Endothelial cell of umbilical vein (primary cell): Measurements from ENCODE around the gene SOCS3. TPM values are rescaled to one million over a fixed set of nuclear protein-coding genes. Genes with fewer than 3 reads are reported as not detected.

Experiments used
- BruUV-seq: library from RNA; stranded (reverse); fragments of 400-500 nt; replicated peaks from 2 replicates; lab custom pipeline; 2021; lab: Mats Ljungman, UMichigan
- CTCF ChIA-PET: fragments of 300-600, 350-600 bp; sonication (Branson Sonifier 250); formaldehyde crosslinking; loops from one replicate; lab custom pipeline; 2021; ENCODE audit warnings: antibody characterized with exemption, inconsistent platforms; lab: Charles Lee
- POLR2A ChIA-PET: fragments of 300-600, 350-600 bp; sonication (Branson Sonifier 250); formaldehyde crosslinking; loops from one replicate; lab custom pipeline; 2021; ENCODE audit warnings: antibody characterized with exemption, inconsistent platforms; lab: Charles Lee
- DNase-seq: peaks from one replicate; pipeline ENCODE4 v3.0.0-alpha.2; 2011; ENCODE audit warnings: low read depth, low spot score
- FAIRE-seq: peaks from 2 replicates; lab custom pipeline; 2011; peaks lifted over from hg19 to GRCh38; lab: Jason Lieb, UNC
- H2AFZ ChIP-seq: 2 replicates; pipeline ENCODE4 v1.6.0; 2012; ENCODE audit warnings: low read depth, low read length, control low read depth, inconsistent platforms
- H3K27ac ChIP-seq: 2 replicates; pipeline ENCODE4 v1.5.1; 2011; ENCODE audit warnings: low read depth, mild to moderate bottlenecking, control low read depth, low read length, moderate library complexity; ENCODE audit not compliant: insufficient read depth
- H3K27me3 ChIP-seq, 2 experiments: 2 replicates each; pipeline versions ENCODE4 v1.6.0 to v1.6.1; 2011; ENCODE audit warnings: low read length in 2 of 2, mixed read lengths in 1 of 2; ENCODE audit not compliant: control insufficient read depth in 2 of 2, insufficient read depth in 2 of 2
- H3K36me3 ChIP-seq, 2 experiments: 2 replicates in 1 of 2; 3 replicates in 1 of 2; pipeline ENCODE4 v1.5.1; 2011; ENCODE audit warnings: low read length in 2 of 2, mild to moderate bottlenecking in 1 of 2, moderate library complexity in 1 of 2; ENCODE audit not compliant: control insufficient read depth in 2 of 2, insufficient read depth in 2 of 2; ENCODE audit errors: extremely low read depth in 1 of 2
- H3K4me1 ChIP-seq: 3 replicates; pipeline ENCODE4 v1.5.1; 2011; ENCODE audit warnings: mild to moderate bottlenecking, low read length; ENCODE audit not compliant: control insufficient read depth, insufficient read depth; ENCODE audit errors: extremely low read depth
- H3K4me2 ChIP-seq: 2 replicates; pipeline ENCODE4 v1.6.1; 2011; ENCODE audit warnings: low read length, control low read depth, mixed read lengths; ENCODE audit not compliant: insufficient read depth
- H3K4me3 ChIP-seq, 3 experiments: fragments of 200-600 bp in 1 of 3; sonication (generic), shearing (Covaris generic) in 1 of 3; replicated peaks in 1 of 3; 2 replicates each; pipeline ENCODE4 v1.5.1; 2011 to 2016; ENCODE audit warnings: control low read depth in 3 of 3, low read length in 3 of 3, mild to moderate bottlenecking in 2 of 3, inconsistent platforms in 1 of 3, low read depth in 1 of 3, moderate library complexity in 1 of 3; ENCODE audit not compliant: insufficient read depth in 1 of 3
- H3K79me2 ChIP-seq: 2 replicates; pipeline ENCODE4 v1.6.0; 2012; ENCODE audit warnings: low read length, inconsistent platforms; ENCODE audit not compliant: control insufficient read depth, insufficient read depth
- H3K9ac ChIP-seq: replicated peaks from 2 replicates; pipeline ENCODE3; 2011; ENCODE audit warnings: low read length, control low read depth; ENCODE audit not compliant: insufficient read depth; ENCODE audit errors: extremely low read depth
- H3K9me1 ChIP-seq: replicated peaks from 3 replicates; pipeline ENCODE4 v1.6.0; 2011; ENCODE audit warnings: mild to moderate bottlenecking, low read length; ENCODE audit not compliant: control insufficient read depth, insufficient read depth; ENCODE audit errors: extremely low read depth
- H3K9me3 ChIP-seq: replicated peaks from 2 replicates; pipeline ENCODE4 v1.5.1; 2012; ENCODE audit warnings: low read length, inconsistent platforms; ENCODE audit not compliant: control insufficient read depth, insufficient read depth
- H4K20me1 ChIP-seq: replicated peaks from 2 replicates; pipeline ENCODE3; 2011; ENCODE audit warnings: mild to moderate bottlenecking, low read length; ENCODE audit not compliant: control insufficient read depth, insufficient read depth; ENCODE audit errors: extremely low read depth
- CTCF ChIP-seq, 2 donors: IDR thresholded peaks; 1 replicate in 1 of 2; 2 replicates in 1 of 2; pipeline ENCODE4 v1.5.1; 2011; ENCODE audit warnings: low read length in 2 of 2, mild to moderate bottlenecking in 2 of 2, moderate library complexity in 2 of 2, control low read depth in 1 of 2, inconsistent platforms in 1 of 2, low read depth in 1 of 2; ENCODE audit not compliant: insufficient read depth in 1 of 2; ENCODE audit errors: extremely low read depth in 1 of 2
- EZH2 ChIP-seq: IDR thresholded peaks from 2 replicates; pipeline ENCODE4 v1.6.1; 2012; ENCODE audit warnings: borderline replicate concordance, low read depth, mild to moderate bottlenecking, moderate library complexity, low read length, inconsistent platforms; ENCODE audit not compliant: severe bottlenecking
- FOS ChIP-seq: IDR thresholded peaks from 2 replicates; pipeline ENCODE4 v1.6.1; 2011; ENCODE audit warnings: mild to moderate bottlenecking, low read length, moderate library complexity, borderline replicate concordance; ENCODE audit not compliant: insufficient read depth
- GATA2 ChIP-seq: IDR thresholded peaks from 2 replicates; pipeline ENCODE4 v1.7.0; 2011; ENCODE audit warnings: low read depth, mild to moderate bottlenecking, moderate library complexity, mixed read lengths, low read length; ENCODE audit not compliant: insufficient read length, insufficient read depth
- JUN ChIP-seq: IDR thresholded peaks from 2 replicates; pipeline ENCODE4 v1.6.1; 2011; ENCODE audit warnings: borderline replicate concordance, low read depth; ENCODE audit not compliant: insufficient read length, insufficient read depth
- MAX ChIP-seq: IDR thresholded peaks from 2 replicates; pipeline ENCODE4 v1.6.1; 2011; ENCODE audit not compliant: insufficient read depth, insufficient read length
- MYC ChIP-seq: IDR thresholded peaks from one replicate; pipeline ENCODE4 v1.6.1; 2011; ENCODE audit warnings: mild to moderate bottlenecking, low read depth, low read length
- POLR2A ChIP-seq: IDR thresholded peaks from 2 replicates; pipeline ENCODE4 v1.6.1; 2012; ENCODE audit warnings: low read depth, mild to moderate bottlenecking, control low read depth, low read length
- POLR2AphosphoS5 ChIP-seq: IDR thresholded peaks from 2 replicates; pipeline ENCODE4 v1.6.1; 2012; ENCODE audit warnings: low read depth, mild to moderate bottlenecking, control low read depth, low read length, moderate library complexity; ENCODE audit not compliant: insufficient read depth
- dilution Hi-C: fragments of 300-500 bp; cut with MboI; formaldehyde crosslinking; loops from one replicate; pipeline ENCODE4 v1.15.0; 2019; ENCODE audit warnings: low sequenced_read_pairs; ENCODE audit not compliant: extremely low pct_ligation_motif_present
- intact Hi-C: fragments of 100-400 bp; cut with micrococcal nuclease; formaldehyde crosslinking; loops from one replicate; pipeline ENCODE4 v1.10.0; 2022
- polyA plus RNA-seq, 4 experiments: library from polyadenylated mRNA; depleted of rRNA in 3 of 4; stranded (reverse) in 3 of 4; unstranded in 1 of 4; fragments of >200 nt; gene quantifications; 2 replicates each; pipeline versions ENCODE4 v1.2.1 to v1.2.3, GENCODE V29; 2011 to 2012; ENCODE audit warnings: missing spikeins in 1 of 4
- total RNA-seq: library from RNA; stranded (reverse); gene quantifications from 2 replicates; pipeline ENCODE4 v1.2.3, GENCODE V29; 2021

SOCS3 gene
- total and polyA plus RNA-seq, 2 donors (not counting 3 experiments of a cell fraction or from before 2014, with no cell fraction given) = 6.2 to 14.3 TPM

GRCh38 chr17:78325076-78325687, 34.7 kb downstream of the SOCS3 start:
- no peaks in the 10 kb centered on the region for H3K79me2 ChIP-seq
- no peaks in the 10 kb centered on the region for H3K9me1 ChIP-seq
- H2AFZ ChIP-seq = peak overlapping the region; percentile 16
- peak overlapping the region; percentile 70 for H3K9ac ChIP-seq
- TF ChIP-seq EZH2 = no peak
- TF ChIP-seq CTCF (IDR thresholded peaks at IDR 0.05; ENCODE audit: extremely low read depth in 1 of 2, insufficient read depth in 1 of 2, low read depth in 1 of 2, low read length in 2 of 2) = no peak
- TF ChIP-seq MAX = no peak
- TF ChIP-seq FOS = no peak
- no peak for TF ChIP-seq MYC
- TF ChIP-seq GATA2 = no peak
- peak; percentile 12 for TF ChIP-seq JUN
- TF ChIP-seq POLR2AphosphoS5 = no peak
- TF ChIP-seq POLR2A = no peak
- intact Hi-C loops (no loop called here), dilution Hi-C loops (no loop called here)
- H3K27ac ChIP-seq = peak overlapping the region; percentile 90
- H3K4me2 ChIP-seq = peak overlapping the region; percentile 51
- no peaks in the 10 kb centered on the region for H3K9me3 ChIP-seq
- no peaks in the 10 kb centered on the region for H3K36me3 ChIP-seq
- BruUV-seq = TSS peak; percentile 87
- ChIA-PET POLR2A (interaction anchor here (0.5 to 1.5 kb wide), 4 partner anchors 12 to 34 kb away, joined by 3 to 11 read pairs (median 5); partner anchors contain the start of gene SOCS3), CTCF (interaction anchor here (0.9 to 2.6 kb wide), 11 partner anchors 9 to 37 kb away, joined by 3 to 17 read pairs (median 4); no protein-coding TSS in a partner anchor)
- H3K4me1 ChIP-seq = peaks cover 35% of the 10 kb centered on the region
- H3K4me3 ChIP-seq = no peak overlapping the region
- DNase-seq = peak; percentile 57
- no peaks in the 10 kb centered on the region for H4K20me1 ChIP-seq
- no peaks in the 10 kb centered on the region for H3K27me3 ChIP-seq
- peak; percentile 70 for FAIRE-seq
